Urinary bladder (tissue), 4 donors: ENCODE results near the gene CCDC90B. TPM values are rescaled to one million over a fixed set of nuclear protein-coding genes. Genes with fewer than 3 reads are reported as not detected.

ENCODE experiments used
- DNase-seq: peaks from one replicate; pipeline ENCODE4 v3.0.0-alpha.2; 2015; ENCODE audit errors: extremely low spot score
- H3K27ac ChIP-seq: one replicate; pipeline ENCODE4 v1.5.1; 2013; ENCODE audit warnings: low read depth, mild to moderate bottlenecking, moderate library complexity
- H3K36me3 ChIP-seq: one replicate; pipeline ENCODE4 v1.6.1; 2013; ENCODE audit warnings: mild to moderate bottlenecking, moderate library complexity; ENCODE audit not compliant: insufficient read depth
- H3K4me1 ChIP-seq: one replicate; pipeline ENCODE4 v1.6.1; 2013; ENCODE audit warnings: mild to moderate bottlenecking, moderate library complexity; ENCODE audit not compliant: insufficient read depth
- H3K4me3 ChIP-seq: one replicate; pipeline ENCODE4 v1.5.1; 2013; ENCODE audit warnings: low read depth, low read length
- WGBS: extraction: QIAGEN DNeasy Blood & Tissue Kit; methylation state at CpG from one replicate; pipeline ENCODE4 v1.1.7; 2013; 5-methylcytosine and 5-hydroxymethylcytosine counted together
- polyA plus RNA-seq: library from polyadenylated mRNA; stranded (reverse); fragments of 200-250 nt; gene quantifications from one replicate; pipeline ENCODE4 v1.2.3, GENCODE V29; 2013
- total RNA-seq: library from RNA; depleted of rRNA; stranded (reverse); fragments of >200 nt; gene quantifications from one replicate; pipeline ENCODE4 v1.2.3, GENCODE V29; 2014
- donor health status: healthy with polysubstance abuse.
- donor health status: healthy.

CCDC90B gene
- total and polyA plus RNA-seq, 2 donors, result 33.9 to 86.0 TPM

- Histone ChIP-seq H3K4me1 (no peaks in the 10 kb centered on the region), H3K27ac (no peak overlapping the region), H3K36me3 (no peaks in the 10 kb centered on the region), H3K4me3 (no peak overlapping the region)
- WGBS, result 87% methylated on average over 4 of the region's 4 CpGs
- no peak for DNase-seq
Observed at GRCh38 chr11:83306200-83307080, 20.3 kb upstream of the CCDC90B start.

GRCh38 chr11:83303316-83303715 is 17.1 kb upstream of the CCDC90B start:
- H3K4me1 ChIP-seq, result no peaks in the 10 kb centered on the region
- H3K4me3 ChIP-seq, result no peak overlapping the region
- 63% methylated on average over 4 of the region's 4 CpGs for WGBS
- no peak for DNase-seq
- no peaks in the 10 kb centered on the region for H3K36me3 ChIP-seq
- H3K27ac ChIP-seq, result no peak overlapping the region

- no peak for DNase-seq
- WGBS, result 79% methylated on average over 3 of the region's 3 CpGs
- no peak overlapping the region for H3K27ac ChIP-seq
- H3K36me3 ChIP-seq, result no peaks in the 10 kb centered on the region
- no peak overlapping the region for H3K4me3 ChIP-seq
- no peaks in the 10 kb centered on the region for H3K4me1 ChIP-seq
Observed at GRCh38 chr11:83302151-83302550, 16.0 kb upstream of the CCDC90B start.

- Histone ChIP-seq H3K36me3 (no peaks in the 10 kb centered on the region), H3K27ac (no peak overlapping the region), H3K4me1 (no peaks in the 10 kb centered on the region), H3K4me3 (no peak overlapping the region)
- 89% methylated on average over 6 of the region's 6 CpGs for WGBS
- no peak for DNase-seq
Observed at GRCh38 chr11:83299681-83300080, 13.5 kb upstream of the CCDC90B start.

- 91% methylated on average over 4 of the region's 4 CpGs for WGBS
- H3K4me3 ChIP-seq, result no peak overlapping the region
- no peaks in the 10 kb centered on the region for H3K4me1 ChIP-seq
- no peaks in the 10 kb centered on the region for H3K36me3 ChIP-seq
- no peak for DNase-seq
- no peak overlapping the region for H3K27ac ChIP-seq
Observed at GRCh38 chr11:83294208-83294607, 8.0 kb upstream of the CCDC90B start.

GRCh38 chr11:83293457-83293774 is 7.2 kb upstream of the CCDC90B start:
- no peaks in the 10 kb centered on the region for H3K36me3 ChIP-seq
- DNase-seq, result no peak
- H3K4me1 ChIP-seq, result no peaks in the 10 kb centered on the region
- no peak overlapping the region for H3K27ac ChIP-seq
- H3K4me3 ChIP-seq, result no peak overlapping the region
- 72% methylated on average over 4 of the region's 4 CpGs for WGBS

GRCh38 chr11:83292709-83293456 is 6.7 kb upstream of the CCDC90B start:
- DNase-seq, result peak; percentile 14
- H3K36me3 ChIP-seq, result no peaks in the 10 kb centered on the region
- no peak overlapping the region for H3K27ac ChIP-seq
- no peak overlapping the region for H3K4me3 ChIP-seq
- WGBS, result 47% methylated on average over 7 of the region's 7 CpGs
- H3K4me1 ChIP-seq, result no peaks in the 10 kb centered on the region

GRCh38 chr11:83287631-83288030 is 1.5 kb upstream of the CCDC90B start:
- H3K36me3 ChIP-seq, result no peaks in the 10 kb centered on the region
- no peak overlapping the region for H3K27ac ChIP-seq
- no peak overlapping the region for H3K4me3 ChIP-seq
- WGBS, result 96% methylated on average over 6 of the region's 6 CpGs
- DNase-seq, result no peak
- H3K4me1 ChIP-seq, result no peaks in the 10 kb centered on the region

GRCh38 chr11:83285151-83285770 is 906 bp downstream of the CCDC90B start:
- WGBS, result 2% methylated on average over 22 of the region's 22 CpGs
- Histone ChIP-seq H3K4me1 (peaks cover 2% of the 10 kb centered on the region), H3K4me3 (peak overlapping the region; percentile 60), H3K27ac (peak overlapping the region; percentile 84), H3K36me3 (no peaks in the 10 kb centered on the region)
- DNase-seq, result peak; percentile 17

- peak; percentile 2 for DNase-seq
- no peaks in the 10 kb centered on the region for H3K36me3 ChIP-seq
- 17% methylated on average over 3 of the region's 3 CpGs for WGBS
- H3K27ac ChIP-seq, result peak overlapping the region; percentile 15
- peak overlapping the region; percentile 60 for H3K4me3 ChIP-seq
- peaks cover 2% of the 10 kb centered on the region for H3K4me1 ChIP-seq
Observed at GRCh38 chr11:83284501-83285150, 1.5 kb downstream of the CCDC90B start.

GRCh38 chr11:83282084-83282716 is 4.0 kb downstream of the CCDC90B start:
- no peaks in the 10 kb centered on the region for H3K36me3 ChIP-seq
- H3K4me1 ChIP-seq, result peaks cover 2% of the 10 kb centered on the region
- no peak overlapping the region for H3K4me3 ChIP-seq
- H3K27ac ChIP-seq, result no peak overlapping the region
- WGBS, result 48% methylated on average over 4 of the region's 4 CpGs
- DNase-seq, result no peak

- H3K4me3 ChIP-seq, result no peak overlapping the region
- no peaks in the 10 kb centered on the region for H3K36me3 ChIP-seq
- 43% methylated on average over 1 of the region's 1 CpG for WGBS
- no peak overlapping the region for H3K27ac ChIP-seq
- DNase-seq, result no peak
- H3K4me1 ChIP-seq, result peaks cover 2% of the 10 kb centered on the region
Observed at GRCh38 chr11:83280256-83280655, 5.9 kb downstream of the CCDC90B start.

- no peak for DNase-seq
- H3K36me3 ChIP-seq, result no peaks in the 10 kb centered on the region
- peaks cover 2% of the 10 kb centered on the region for H3K4me1 ChIP-seq
- no peak overlapping the region for H3K27ac ChIP-seq
- no peak overlapping the region for H3K4me3 ChIP-seq
Observed at GRCh38 chr11:83278351-83278750, 7.8 kb downstream of the CCDC90B start.
